GM18861 (cell line): Measurements from ENCODE around the gene CTIF.
A peak's percentile ranks its signal among the peaks of the same experiment; 100 is the strongest.

Experiments used
- ATAC-seq: cut with Tn5 transposase; IDR thresholded peaks from one replicate; pipeline ENCODE4 v1.9.1; 2021; ENCODE audit not compliant: unreplicated experiment

The CTIF gene

DNA sequence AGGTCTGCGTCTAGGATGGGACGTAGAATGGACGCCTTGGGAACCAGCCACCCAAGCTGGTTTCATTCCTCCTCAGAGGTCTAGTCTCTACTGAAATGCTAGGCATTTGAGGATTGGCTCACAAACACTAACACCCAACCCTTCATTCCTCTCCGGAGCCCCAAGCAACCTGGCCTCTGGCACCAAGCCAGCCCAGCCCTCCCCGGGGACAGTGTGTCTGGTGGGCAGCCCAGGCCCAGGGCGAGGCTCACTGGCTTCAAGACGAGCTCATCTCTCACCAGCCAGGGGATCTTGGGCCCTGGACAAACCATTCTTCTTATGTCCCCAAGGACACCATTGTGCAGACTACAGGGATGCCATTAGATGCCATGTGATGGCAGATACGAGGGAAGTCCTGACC, 182.5 kb downstream of the CTIF start:
- no peak for ATAC-seq

DNA sequence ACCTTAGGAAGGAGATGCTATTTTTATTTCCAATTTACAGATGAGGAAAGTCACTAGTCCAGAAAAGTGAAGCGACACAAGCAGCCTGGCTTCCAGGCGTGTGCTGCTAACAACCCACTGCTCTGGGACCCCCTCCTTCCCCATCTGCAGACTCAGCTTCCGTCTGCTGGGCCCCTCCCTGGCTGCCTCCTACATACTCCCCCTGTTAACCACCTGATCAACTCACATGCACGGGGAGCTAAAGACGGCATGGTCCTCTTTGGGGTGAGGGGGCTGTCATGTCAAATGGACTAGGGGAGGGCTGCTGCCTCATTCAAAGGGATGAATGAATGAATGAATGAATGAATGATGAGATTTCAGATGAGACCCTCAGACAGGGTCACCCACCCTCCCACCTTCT, 184.2 kb downstream of the CTIF start:
- no peak for ATAC-seq

DNA sequence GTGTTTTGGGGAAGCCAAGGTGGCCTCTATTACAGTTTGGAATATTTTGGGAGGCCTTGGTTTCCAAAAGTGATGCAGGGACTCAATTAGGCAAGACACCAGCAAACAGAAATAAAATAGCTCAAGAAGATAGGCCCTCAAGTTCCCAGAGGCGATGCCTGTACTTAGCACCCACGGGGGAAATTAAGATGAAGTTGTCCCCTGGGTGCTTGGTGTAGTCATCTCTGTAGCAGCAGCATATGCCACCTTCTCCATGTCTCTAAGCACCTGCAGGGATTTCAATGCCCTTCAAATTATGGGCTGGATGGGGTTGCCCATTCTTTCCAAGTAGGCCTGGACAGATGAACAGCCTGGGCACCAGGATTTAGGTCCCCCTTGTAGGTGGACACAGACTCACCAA, 185.0 kb downstream of the CTIF start:
- peak; percentile 57 for ATAC-seq

DNA sequence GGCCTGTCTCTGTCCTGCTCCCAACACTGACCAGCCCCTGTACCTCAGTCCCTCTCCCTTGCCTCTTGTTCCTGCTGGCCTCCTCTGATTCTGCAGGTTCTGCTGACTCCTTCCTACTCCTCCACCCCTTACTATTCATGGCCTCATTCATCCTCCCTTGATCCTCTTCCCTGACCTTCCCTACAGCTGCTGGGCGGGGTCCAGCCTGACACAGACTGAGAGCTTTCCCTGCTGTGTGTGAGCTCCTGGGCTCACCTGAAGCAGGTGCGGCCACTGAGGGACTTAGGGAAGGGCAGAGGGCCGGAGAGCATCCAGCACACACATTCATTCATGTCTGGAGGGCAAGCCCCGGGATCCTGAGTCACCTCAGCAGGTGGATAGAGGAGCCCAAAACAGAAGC, 185.6 kb downstream of the CTIF start:
- ATAC-seq = no peak

DNA sequence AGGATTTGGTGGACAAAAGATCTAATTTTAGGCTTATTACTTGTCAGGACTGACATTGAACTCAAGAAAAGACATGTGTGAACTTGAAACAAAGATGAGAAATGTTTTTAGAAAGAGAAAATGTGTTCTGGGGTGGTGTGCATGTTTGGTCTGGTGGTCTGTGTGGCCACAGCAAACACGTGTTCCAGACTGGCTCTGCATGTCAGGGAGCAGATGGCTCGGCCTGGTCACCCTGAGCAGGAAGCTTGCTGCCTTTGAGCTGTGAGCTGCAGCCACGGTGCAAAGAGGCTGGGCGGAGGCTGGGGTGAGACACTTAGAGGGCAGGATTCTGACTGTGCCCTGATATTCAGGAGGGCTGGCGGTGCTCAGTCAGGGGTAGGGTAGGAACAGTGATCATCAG, 186.1 kb downstream of the CTIF start:
- ATAC-seq = no peak

DNA sequence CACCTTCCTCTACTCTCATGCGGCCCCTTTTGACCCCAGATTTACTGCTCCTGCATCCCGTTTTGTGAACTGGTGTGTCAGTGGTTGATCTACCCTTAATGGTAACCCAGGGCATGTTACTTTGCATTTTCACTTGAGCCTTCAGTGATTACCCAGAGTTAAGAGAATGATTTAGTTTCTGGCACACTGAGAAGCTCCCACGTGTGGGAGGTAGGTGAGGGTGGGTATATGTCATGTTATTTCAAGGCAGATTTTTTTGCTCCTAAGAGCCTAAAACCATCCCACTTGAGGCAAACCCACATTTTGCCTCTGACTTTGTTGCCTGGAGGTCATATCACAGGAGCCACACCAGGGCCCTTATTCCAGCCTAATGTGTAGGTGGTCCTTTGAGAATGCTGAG, 186.7 kb downstream of the CTIF start:
- ATAC-seq = no peak

DNA sequence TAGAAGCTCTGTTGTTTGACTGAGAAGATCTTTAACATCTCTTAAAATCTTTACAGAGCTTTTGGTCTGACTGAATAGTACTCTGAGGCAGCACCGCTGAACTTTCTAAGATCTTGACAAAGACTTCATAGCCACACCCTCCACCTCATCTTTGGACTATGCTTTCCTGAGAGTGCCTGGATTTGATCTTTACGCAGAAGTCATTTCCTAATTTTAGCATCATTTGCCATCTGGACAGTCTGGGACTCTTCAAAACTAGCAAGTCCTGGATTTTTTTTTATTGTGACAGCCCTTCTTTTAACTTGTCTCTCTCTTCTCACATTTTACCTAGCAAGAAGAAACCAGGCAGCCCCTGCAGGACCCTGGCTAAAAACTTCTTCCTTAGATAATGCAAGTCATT, 188.8 kb downstream of the CTIF start:
- no peak for ATAC-seq

DNA sequence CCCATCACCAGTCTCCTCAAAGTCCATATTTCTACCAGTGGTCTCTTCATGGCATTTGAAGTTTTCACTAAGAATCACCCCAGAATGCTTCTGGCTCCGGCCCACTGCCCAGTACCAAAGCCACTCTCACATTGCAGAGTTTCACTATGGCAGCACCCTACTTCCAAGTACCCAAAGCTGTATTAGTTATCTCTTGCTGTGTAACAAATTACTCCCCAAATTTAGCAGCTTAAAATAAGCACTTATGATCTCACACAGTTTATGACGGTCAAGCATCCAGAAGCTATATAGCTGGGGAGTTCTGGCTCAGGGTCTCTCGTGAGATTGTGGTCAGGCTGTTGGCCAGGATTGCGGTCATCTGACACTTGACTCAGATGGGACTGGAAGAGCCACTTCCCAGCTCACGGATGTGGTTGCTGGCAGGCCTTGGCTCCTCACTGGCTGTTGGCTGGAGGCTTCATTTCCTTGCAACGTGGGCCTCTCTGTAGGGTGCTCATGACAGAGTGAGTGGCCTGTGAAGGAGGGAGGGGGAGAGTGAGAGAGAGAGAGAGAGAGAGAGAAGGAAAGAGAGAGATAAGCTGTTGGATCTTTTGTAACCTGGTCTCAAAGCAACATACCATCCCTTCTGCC, 189.5 kb downstream of the CTIF start:
- no peak for ATAC-seq

DNA sequence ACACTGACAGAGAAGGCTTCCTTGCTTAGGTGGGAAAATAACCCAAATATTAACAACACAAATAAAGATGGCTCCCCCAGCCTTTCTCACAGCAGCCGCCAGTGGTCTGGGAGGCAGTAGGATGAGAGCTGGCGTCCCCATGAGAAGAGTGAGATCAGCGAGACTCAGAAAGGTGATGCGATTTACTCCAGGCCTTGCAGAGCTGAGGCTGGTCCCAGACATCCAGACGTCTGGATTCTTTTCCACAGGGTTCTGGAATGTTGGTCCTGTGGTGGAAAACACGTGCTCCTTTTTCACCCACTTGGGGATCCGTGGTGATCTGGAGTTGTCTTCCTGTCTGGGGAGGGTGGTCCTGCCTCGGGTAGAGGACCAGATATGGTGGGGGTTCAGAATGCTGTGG, 190.6 kb downstream of the CTIF start:
- ATAC-seq = no peak

DNA sequence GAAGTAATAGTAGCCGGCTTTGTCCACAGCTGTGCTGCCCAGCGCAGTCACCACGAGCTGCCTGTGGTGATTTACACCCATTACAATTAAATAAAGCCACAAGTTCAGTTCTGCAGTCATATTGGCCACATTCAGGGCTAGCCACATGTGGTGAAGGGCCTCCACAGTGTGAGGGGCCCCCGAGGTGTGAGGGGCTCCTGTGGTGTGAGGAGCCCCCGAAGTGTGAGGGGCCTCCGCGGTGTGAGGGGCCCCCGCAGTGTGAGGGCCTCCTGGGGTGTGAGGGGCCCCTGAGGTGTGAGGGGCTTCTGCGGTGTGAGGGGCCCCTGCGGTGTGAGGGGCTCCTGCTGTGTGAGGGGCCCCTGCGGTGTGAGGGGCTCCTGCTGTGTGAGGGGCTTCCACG, 191.2 kb downstream of the CTIF start:
- ATAC-seq = no peak

DNA sequence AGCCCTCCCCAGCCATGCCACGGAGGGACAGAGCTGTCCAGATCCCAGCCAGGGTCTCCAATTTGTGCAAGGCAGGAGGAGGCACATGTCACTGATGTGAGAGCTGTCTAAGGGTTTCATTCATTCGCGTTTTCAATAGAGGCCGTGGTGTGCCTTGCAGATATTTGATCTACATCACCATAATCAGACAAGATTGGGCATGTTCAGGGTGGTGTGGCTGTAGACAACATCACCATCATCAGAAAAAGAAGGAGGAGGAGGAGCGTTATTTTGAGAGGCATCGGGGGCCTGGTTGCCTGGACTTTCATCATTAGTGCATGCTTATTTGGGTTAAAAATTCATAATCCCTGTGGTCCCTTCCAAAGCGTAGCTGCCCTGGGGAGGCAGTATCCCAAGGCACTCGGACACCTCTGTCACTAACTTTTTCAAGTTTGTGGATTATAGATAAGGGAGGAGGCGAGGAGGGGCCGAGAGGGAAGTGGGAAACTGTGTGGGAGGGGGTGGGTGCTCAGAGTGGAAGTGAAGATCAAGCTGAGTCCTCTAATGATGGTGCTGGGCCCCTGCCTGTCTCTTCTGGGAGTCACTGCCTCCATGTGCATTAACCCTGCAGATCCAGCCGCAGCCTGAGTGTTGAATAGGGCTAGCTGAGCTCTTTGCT, 194.1 kb downstream of the CTIF start:
- no peak for ATAC-seq

DNA sequence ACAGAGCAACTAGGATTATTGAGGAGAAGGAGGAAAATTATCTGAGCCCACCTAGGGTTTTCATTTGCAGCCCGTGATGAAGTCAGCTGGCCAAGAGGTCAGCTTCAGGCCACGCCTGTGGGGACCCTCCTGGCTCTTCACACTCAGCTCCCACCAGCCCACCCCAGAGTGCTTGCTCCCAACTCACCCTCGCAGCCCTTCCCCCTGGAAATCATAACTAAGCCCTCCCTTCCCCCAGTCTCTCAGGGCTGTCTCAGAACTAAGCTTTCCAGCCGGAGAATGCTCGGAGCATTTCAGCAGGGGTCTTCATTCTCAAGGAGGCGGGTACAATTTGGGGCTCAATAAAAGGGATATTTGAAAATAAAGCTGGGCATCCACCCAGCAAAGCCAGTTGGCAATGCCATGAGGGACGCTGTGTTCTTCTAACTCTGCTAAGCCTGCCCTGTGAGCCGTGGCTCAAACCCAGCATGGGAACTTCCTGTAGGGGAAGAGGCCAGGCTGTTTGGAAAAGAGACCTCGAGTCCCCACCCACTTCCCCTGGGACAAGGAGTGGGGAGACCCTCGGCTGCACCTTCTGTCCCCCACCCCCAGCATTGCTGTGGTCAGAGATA, 194.9 kb downstream of the CTIF start:
- ATAC-seq = no peak

DNA sequence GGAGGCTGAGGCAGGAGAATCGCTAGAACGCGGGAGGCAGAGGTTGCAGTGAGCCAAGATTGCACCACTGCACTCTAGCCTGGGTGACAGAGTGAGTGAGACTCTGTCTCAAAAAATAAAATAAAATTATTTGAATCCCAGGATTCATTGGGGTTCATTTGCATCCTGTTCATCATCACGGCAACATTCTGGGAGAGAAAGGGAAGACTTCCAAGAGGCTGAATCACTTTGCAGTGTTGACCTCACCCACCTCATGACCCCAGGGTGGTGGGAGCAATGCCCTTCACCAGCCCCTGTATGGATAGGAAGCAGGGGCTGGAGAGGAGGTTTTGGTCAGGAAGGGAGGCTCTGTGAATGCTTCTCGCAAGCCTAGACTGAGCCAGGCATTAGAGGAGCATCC, 195.6 kb downstream of the CTIF start:
- no peak for ATAC-seq

DNA sequence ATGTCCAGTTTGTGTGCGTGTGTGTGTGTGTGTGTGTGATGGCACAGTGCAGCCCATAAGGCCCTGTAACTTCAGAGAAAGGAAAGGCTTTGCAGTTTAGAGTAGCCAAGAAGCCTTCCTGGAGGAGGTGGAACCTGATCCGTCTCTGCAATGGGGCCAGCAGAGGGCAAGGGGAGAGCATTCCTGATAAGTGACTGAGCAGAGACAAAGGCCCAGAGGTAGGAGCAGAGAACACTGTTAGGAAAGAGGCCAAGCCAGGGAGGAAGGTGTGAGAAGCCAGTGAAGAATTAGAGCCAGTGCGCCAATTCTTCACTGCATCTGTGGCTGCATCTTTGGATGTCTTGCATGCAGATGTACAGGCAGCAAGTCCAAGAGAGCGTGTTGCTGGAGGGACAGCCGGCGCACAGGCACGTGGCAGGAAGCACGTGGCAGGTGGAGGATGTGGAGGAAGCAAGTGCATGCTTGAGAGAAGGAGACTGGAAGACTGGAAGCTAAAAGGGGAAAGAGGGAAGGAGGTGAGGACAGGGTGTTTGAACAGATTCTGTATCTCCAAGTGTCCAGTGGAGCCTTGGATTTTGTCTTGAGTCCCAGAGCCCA, 196.3 kb downstream of the CTIF start:
- ATAC-seq = no peak

DNA sequence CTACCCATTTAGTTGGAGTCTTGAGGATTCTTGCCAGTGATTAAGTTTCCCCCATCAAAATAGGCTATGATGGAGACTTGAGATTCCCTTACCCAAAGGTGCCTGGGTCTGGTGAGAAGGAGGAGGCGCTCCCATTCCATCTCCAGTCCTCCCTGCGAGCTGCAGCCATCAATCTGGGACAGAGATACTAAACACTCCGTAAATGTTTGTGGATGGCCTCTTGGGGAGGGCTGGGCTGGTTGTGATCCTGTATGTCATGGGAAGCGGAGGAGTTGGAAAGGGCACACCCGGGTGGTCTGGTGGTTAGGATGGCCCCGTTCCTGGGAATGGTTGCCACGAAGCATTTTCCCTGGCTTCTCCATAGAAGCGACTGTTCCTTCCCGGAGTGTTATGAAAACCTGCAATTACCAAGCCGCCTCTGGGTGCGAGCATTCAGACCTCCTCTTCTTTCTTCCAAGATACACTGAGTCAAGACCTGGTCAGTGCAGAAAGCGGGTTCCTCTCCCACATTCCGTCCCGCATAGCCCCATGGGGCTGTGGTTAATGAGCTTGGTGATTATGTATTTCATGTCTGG, 196.9 kb downstream of the CTIF start:
- ATAC-seq = no peak

DNA sequence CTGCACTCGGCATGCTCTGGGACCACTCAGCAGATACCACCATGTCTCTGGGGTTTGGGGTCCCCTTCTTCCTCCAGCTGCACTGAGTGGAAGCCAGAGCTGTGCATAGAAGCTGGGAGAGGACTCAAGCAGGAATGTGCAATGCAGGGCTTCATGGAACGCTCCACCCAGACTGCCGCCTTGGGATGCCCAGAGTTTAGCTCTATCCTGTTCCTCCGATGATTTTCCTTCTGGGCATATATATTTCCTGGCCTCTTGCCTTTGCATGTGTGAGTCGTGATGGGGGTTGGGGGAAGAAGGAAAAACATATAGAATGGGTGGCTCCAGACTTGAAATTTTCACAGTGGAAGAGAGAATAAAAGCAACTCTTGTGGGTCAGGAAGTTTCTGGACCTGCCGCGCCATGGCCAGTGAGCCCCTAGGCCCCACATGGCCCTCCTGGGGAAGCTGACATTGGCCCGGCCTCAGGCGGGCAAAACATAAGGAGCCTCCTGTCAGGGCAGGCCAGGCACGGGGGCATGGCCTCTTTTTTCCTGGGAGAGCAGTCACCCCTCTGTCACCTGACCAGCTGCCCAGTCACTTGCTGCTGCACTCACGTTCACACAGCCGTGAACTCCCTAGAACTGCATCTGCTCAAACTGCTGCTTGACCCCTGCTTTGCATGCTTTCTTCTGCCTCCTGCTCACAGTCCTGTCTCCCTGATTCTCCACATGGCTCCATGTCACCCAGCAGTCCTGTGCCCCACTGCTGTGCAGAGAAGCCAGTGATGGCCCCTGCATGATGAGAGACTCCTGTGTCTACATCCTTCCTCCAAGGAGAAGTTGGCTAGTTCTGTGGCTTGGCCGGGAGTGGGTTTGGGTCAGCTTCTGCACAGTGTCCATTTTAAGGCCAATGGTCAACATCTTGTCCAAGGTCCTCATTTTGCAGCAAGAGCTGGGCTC, 197.8 kb downstream of the CTIF start:
- ATAC-seq = no peak

DNA sequence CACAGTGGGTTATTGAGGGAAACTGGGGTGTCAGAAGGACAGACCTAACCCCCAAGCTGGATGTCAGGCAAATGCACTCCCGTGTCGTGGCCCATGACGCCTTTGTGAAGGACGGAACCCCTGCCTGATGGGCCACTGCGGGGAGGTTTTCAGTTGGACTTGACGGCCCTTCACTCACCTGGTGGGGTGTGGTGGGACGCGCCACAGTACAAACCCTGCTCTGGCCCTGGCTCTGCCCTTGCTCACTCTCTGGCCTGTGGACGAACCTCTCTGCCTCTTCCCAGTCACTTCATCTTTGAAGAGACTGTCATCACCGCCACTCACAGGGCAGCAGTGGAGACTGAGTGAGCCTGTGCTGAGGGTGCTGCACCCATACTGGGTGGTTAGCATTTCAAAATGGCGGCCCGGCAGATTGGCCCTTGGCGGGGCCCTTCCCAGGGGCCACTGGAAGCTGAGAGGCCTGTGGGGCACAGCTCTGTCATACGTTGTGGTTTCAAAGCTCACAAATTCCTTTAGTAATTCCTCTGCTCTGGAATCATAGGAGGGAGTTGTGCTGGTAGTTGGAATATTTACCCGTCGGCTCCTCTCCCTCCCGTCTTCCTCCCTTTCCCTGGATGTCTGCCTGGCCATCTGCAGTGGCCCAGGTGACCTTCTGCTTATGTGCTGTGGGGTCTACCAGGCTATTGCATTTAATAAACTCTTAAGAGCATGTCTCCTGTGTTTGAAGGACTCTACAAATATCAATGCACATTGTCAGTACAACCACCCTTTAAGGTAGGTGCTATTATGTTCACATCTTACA, 200.6 kb downstream of the CTIF start:
- ATAC-seq = no peak

DNA sequence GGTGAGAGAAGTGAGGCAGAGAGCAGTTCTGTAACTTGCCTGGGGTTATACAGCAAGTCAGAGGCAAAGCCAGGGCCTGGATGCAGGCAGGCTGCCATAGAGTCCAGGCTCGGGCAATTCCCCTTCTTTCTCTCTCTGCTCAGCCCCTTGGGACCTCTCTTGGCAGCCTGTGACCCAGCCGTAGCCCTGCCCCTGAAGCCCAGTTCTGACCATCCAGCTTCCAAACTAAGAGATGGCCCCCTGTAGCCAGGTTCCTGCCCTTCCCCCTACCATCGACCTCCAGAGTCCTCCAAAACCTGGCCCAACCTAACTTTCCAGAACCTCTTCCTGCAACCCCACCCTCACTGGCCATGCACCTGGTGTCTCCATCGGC, 201.2 kb downstream of the CTIF start:
- no peak for ATAC-seq

DNA sequence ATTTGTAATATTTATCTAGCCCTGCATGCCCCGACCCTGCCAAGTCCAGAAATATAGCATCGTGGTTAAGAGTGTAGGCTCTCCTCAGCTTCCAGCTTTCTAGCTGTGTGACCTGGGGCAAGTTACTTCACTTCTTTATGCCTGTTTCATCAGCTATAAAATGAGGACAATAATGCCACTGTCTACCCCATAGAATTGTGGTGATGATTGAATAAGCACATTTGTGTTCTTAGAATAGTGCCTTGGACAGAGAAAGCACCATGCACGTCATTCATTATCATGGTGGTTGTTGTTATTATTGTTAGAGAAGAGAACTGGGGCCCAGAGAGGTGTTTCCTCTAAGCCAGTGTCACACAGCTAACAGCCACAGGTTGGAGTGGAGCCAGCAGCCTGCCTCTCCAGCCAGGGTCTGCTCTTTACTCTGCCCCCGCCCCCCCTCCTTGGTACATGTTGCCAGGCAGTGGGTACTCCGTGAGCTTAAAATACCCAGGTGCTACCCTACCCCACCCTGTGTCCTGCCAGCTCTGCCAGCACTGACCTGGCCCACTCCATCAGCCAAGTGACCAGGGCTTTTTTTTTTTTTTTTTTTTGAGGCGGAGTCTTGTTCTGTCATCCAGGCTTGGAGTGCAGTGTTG, 202.1 kb downstream of the CTIF start:
- no peak for ATAC-seq

DNA sequence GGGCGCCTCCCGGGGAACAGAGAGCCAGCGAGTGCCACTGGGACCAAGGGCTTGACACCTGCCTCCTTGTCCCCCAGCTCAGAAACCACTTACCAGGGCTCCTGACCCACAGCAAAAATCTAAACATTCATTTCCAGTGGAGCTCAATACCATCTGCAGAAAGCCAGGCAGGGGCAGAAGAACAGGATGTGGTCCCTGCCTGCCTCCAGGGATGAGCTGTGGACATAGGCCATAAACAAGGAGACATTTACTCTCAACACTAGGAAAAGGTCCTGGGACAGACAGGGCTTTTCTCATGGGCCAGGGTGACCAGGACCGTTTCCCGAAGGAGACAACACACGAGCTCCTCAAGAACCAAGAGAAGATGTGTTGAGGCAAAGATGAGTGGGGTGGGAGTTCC, 203.0 kb downstream of the CTIF start:
- ATAC-seq = no peak
